Mesendoderm (in vitro differentiated cells): Measurements from ENCODE around the gene HLA-DRB5.

ENCODE experiments used
- DNase-seq: peaks from one replicate; pipeline ENCODE4 v3.0.0; 2013
- H2AK5ac ChIP-seq: 2 replicates; pipeline ENCODE4 v1.6.1; 2013; ENCODE audit warnings: low read length, inconsistent platforms
- H2BK120ac ChIP-seq: 2 replicates; pipeline ENCODE4 v1.6.1; 2013; ENCODE audit warnings: low read depth, mild to moderate bottlenecking, low read length, moderate library complexity, mixed read lengths
- H2BK15ac ChIP-seq: replicated peaks from 2 replicates; pipeline ENCODE4 v1.6.1; 2013; ENCODE audit warnings: low read depth, mild to moderate bottlenecking, moderate library complexity
- H2BK5ac ChIP-seq: 2 replicates; pipeline ENCODE4 v1.6.1; 2013; ENCODE audit warnings: low read length, inconsistent platforms
- H3K18ac ChIP-seq: 2 replicates; pipeline ENCODE4 v1.6.1; 2013; ENCODE audit warnings: mild to moderate bottlenecking, low read length, mixed read lengths
- H3K23ac ChIP-seq: one replicate; pipeline ENCODE4 v1.6.1; 2013; ENCODE audit warnings: low read length
- H3K27ac ChIP-seq: 2 replicates; pipeline ENCODE4 v1.5.1; 2013; ENCODE audit warnings: low read depth, mild to moderate bottlenecking, inconsistent platforms, low read length, moderate library complexity
- H3K27me3 ChIP-seq: 2 replicates; pipeline ENCODE4 v1.6.1; 2013; ENCODE audit warnings: low read length, control low read depth, mild to moderate bottlenecking, inconsistent platforms; ENCODE audit not compliant: insufficient read depth, poor library complexity
- H3K36me3 ChIP-seq: 2 replicates; pipeline ENCODE4 v1.6.1; 2013; ENCODE audit warnings: low read length, inconsistent platforms; ENCODE audit not compliant: control insufficient read depth, insufficient read depth
- H3K4ac ChIP-seq: one replicate; pipeline ENCODE4 v1.6.1; 2013; ENCODE audit warnings: low read depth, mild to moderate bottlenecking, low read length, moderate library complexity
- H3K4me1 ChIP-seq: 2 replicates; pipeline ENCODE4 v1.6.1; 2013; ENCODE audit warnings: low read depth, low read length, inconsistent platforms; ENCODE audit not compliant: control insufficient read depth
- H3K4me2 ChIP-seq: 2 replicates; pipeline ENCODE4 v1.6.1; 2013; ENCODE audit warnings: low read length
- H3K4me3 ChIP-seq: 2 replicates; pipeline ENCODE4 v1.5.1; 2013; ENCODE audit warnings: mild to moderate bottlenecking, low read length
- H3K56ac ChIP-seq: one replicate; pipeline ENCODE4 v1.6.1; 2013; ENCODE audit warnings: low read length
- H3K79me1 ChIP-seq: 2 replicates; pipeline ENCODE4 v1.6.1; 2013; ENCODE audit warnings: low read length, inconsistent platforms
- H3K79me2 ChIP-seq: 2 replicates; pipeline ENCODE4 v1.6.1; 2013; ENCODE audit warnings: mild to moderate bottlenecking, low read length; ENCODE audit not compliant: control insufficient read depth, insufficient read depth
- H3K9ac ChIP-seq: 2 replicates; pipeline ENCODE4 v1.6.1; 2013; ENCODE audit warnings: low read length, inconsistent platforms
- H4K5ac ChIP-seq: one replicate; pipeline ENCODE4 v1.6.1; 2013; ENCODE audit warnings: low read length
- H4K8ac ChIP-seq: one replicate; pipeline ENCODE4 v1.6.1; 2013; ENCODE audit warnings: low read depth, mild to moderate bottlenecking, control low read depth, low read length, moderate library complexity
- WGBS: extraction: QIAGEN DNeasy Blood & Tissue Kit; methylation state at CpG from one replicate; pipeline ENCODE4 v1.1.7; 2013; ENCODE audit warnings: low lambda C conversion rate, missing lambda C conversion rate; ENCODE audit not compliant: insufficient coverage; ENCODE audit errors: extremely low coverage; 5-methylcytosine and 5-hydroxymethylcytosine counted together

The HLA-DRB5 gene

GRCh38 chr6:32522302-32523047 is 7.6 kb downstream of the HLA-DRB5 start:
- no peaks in the 10 kb centered on the region for H3K79me2 ChIP-seq
- no peak overlapping the region for H2BK15ac ChIP-seq
- no peak overlapping the region for H2BK5ac ChIP-seq
- no peak overlapping the region for H3K4ac ChIP-seq
- H4K8ac ChIP-seq, result no peak overlapping the region
- no peak overlapping the region for H3K4me3 ChIP-seq
- no peaks in the 10 kb centered on the region for H3K4me1 ChIP-seq
- H2AK5ac ChIP-seq, result no peak overlapping the region
- no peak overlapping the region for H3K23ac ChIP-seq
- H2BK120ac ChIP-seq, result no peak overlapping the region
- no peak overlapping the region for H3K4me2 ChIP-seq
- no peak for DNase-seq
- H3K36me3 ChIP-seq, result no peaks in the 10 kb centered on the region
- H4K5ac ChIP-seq, result no peak overlapping the region
- no peak overlapping the region for H3K27ac ChIP-seq
- no peak overlapping the region for H3K18ac ChIP-seq
- no peaks in the 10 kb centered on the region for H3K27me3 ChIP-seq
- H3K9ac ChIP-seq, result no peak overlapping the region
- no peak overlapping the region for H3K56ac ChIP-seq
- no peaks in the 10 kb centered on the region for H3K79me1 ChIP-seq
- WGBS, result no CpG with 5 or more reads among the region's 19 CpGs

DNA sequence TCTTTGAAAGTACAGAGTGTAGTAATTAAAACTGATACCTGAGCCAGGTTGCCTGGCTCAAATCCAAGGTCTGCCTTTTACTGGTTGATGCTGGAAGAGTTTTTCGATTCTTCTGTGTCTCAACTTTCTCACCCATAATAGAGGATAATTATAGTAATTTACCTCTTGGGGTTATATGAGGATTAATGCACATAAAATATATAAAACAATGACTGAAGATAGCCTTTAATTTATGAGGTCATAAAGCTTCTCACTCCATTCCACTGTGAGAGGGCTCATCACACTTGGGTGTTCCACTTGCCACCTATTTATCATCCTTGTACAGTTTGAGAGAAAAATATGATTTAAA is 10.2 kb downstream of the HLA-DRB5 start:
- H3K27ac ChIP-seq, result no peak overlapping the region

GRCh38 chr6:32519118-32519909 is 10.8 kb downstream of the HLA-DRB5 start:
- DNase-seq, result no peak
- no peak overlapping the region for H3K27ac ChIP-seq
- WGBS, result no CpG with 5 or more reads among the region's 4 CpGs

More for the DNA sequence above, 10.2 kb downstream of the HLA-DRB5 start:
- Histone ChIP-seq H3K56ac (no peak overlapping the region), H3K79me2 (no peaks in the 10 kb centered on the region), H3K27me3 (no peaks in the 10 kb centered on the region), H3K4me3 (no peak overlapping the region), H2BK15ac (no peak overlapping the region), H3K23ac (no peak overlapping the region), H2BK120ac (no peak overlapping the region), H4K8ac (no peak overlapping the region), H3K4me1 (no peaks in the 10 kb centered on the region), H4K5ac (no peak overlapping the region), H3K9ac (no peak overlapping the region), H3K36me3 (no peaks in the 10 kb centered on the region), H3K18ac (no peak overlapping the region), H3K4ac (no peak overlapping the region), H3K4me2 (no peak overlapping the region), H2AK5ac (no peak overlapping the region), H2BK5ac (no peak overlapping the region), H3K79me1 (no peaks in the 10 kb centered on the region)
- WGBS, result no CpG with 5 or more reads among the region's 1 CpG
- DNase-seq, result no peak

GRCh38 chr6:32517654-32518445 is 12.2 kb downstream of the HLA-DRB5 start:
- Histone ChIP-seq H3K27me3 (no peaks in the 10 kb centered on the region), H2BK120ac (no peak overlapping the region), H3K56ac (no peak overlapping the region), H3K9ac (no peak overlapping the region), H3K23ac (no peak overlapping the region), H2AK5ac (no peak overlapping the region), H3K4ac (no peak overlapping the region), H3K36me3 (no peaks in the 10 kb centered on the region), H2BK15ac (no peak overlapping the region), H3K27ac (no peak overlapping the region), H3K4me2 (no peak overlapping the region), H4K8ac (no peak overlapping the region), H2BK5ac (no peak overlapping the region), H3K18ac (no peak overlapping the region), H3K4me3 (no peak overlapping the region), H4K5ac (no peak overlapping the region), H3K79me2 (no peaks in the 10 kb centered on the region), H3K4me1 (no peaks in the 10 kb centered on the region), H3K79me1 (no peaks in the 10 kb centered on the region)
- no peak for DNase-seq
- WGBS, result no CpG with 5 or more reads among the region's 1 CpG

More at GRCh38 chr6:32519118-32519909, 10.8 kb downstream of the HLA-DRB5 start:
- Histone ChIP-seq H3K56ac (no peak overlapping the region), H3K4ac (no peak overlapping the region), H3K23ac (no peak overlapping the region), H3K36me3 (no peaks in the 10 kb centered on the region), H3K27me3 (no peaks in the 10 kb centered on the region), H3K18ac (no peak overlapping the region), H3K79me1 (no peaks in the 10 kb centered on the region), H3K9ac (no peak overlapping the region), H3K4me2 (no peak overlapping the region), H3K4me3 (no peak overlapping the region), H3K4me1 (no peaks in the 10 kb centered on the region), H2BK5ac (no peak overlapping the region), H2AK5ac (no peak overlapping the region), H2BK15ac (no peak overlapping the region), H4K5ac (no peak overlapping the region), H2BK120ac (no peak overlapping the region), H4K8ac (no peak overlapping the region), H3K79me2 (no peaks in the 10 kb centered on the region)

- no CpG with 5 or more reads among the region's 3 CpGs for WGBS
- H3K4me3 ChIP-seq, result no peak overlapping the region
- H4K5ac ChIP-seq, result no peak overlapping the region
- no peak overlapping the region for H3K4me2 ChIP-seq
- H3K79me2 ChIP-seq, result no peaks in the 10 kb centered on the region
- H3K27ac ChIP-seq, result no peak overlapping the region
- H3K36me3 ChIP-seq, result no peaks in the 10 kb centered on the region
- H2AK5ac ChIP-seq, result no peak overlapping the region
- H3K9ac ChIP-seq, result no peak overlapping the region
- H3K79me1 ChIP-seq, result no peaks in the 10 kb centered on the region
- H4K8ac ChIP-seq, result no peak overlapping the region
- H2BK15ac ChIP-seq, result no peak overlapping the region
- no peak overlapping the region for H3K56ac ChIP-seq
- no peak overlapping the region for H3K18ac ChIP-seq
- H3K23ac ChIP-seq, result no peak overlapping the region
- H3K4ac ChIP-seq, result no peak overlapping the region
- H2BK5ac ChIP-seq, result no peak overlapping the region
- no peak for DNase-seq
- no peaks in the 10 kb centered on the region for H3K4me1 ChIP-seq
- H3K27me3 ChIP-seq, result no peaks in the 10 kb centered on the region
- no peak overlapping the region for H2BK120ac ChIP-seq
These were observed 29.1 kb downstream of the HLA-DRB5 start for GRCh38 chr6:32501016-32501415.
